GF-D8 (cell line): ENCODE data around the gene PIR.

Experiments used
- DNase-seq: peaks from one replicate; lab custom pipeline; 2025; lab: John Stamatoyannopoulos, UW

PIR gene

DNA sequence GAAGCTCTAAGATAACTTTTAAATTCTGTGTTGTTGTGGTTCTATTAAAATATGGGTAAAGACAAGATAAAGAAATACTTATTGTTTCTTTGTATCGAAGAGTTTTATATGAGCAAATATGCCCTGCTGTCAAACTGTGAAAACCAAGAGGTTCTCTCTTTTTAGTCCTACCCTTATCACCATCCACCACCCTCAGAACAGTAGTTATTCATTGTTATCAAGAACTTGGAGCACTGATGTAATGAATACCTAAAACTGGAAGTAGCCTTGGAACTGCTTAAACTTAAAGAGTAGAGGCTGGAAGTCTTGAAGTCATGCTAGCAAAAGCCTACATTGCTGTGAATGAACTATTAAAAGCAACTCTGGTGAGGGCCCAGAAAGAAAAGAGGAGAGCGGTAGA is 9.2 kb downstream of the PIR start:
- no peak for DNase-seq

- DNase-seq = no peak
Measured at GRCh38 chrX:15475486-15475885, 17.6 kb downstream of the PIR start.

DNA sequence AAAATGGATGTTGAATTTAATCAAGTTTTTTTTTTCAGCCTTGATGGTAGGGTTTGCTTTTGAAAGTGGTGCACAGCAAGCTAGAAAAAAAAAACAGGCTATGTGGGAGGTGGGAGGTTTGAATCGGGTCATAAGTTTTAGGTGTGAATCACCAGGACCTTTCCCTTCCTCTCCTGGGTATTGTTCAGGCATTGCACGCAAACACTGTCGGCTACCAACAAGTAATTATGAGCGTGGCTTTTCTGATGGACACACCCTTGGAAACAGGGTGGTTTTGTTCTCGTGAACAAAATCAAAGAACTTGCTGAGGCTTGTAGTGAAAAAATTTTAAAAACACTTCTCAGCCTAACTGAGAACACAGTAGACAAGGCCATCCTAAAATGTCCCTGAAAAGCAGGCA is 18.1 kb downstream of the PIR start:
- no peak for DNase-seq

- DNase-seq = no peak
Measured at GRCh38 chrX:15474028-15474427, 19.1 kb downstream of the PIR start.

- no peak for DNase-seq
Measured at GRCh38 chrX:15472531-15472930, 20.6 kb downstream of the PIR start.

- no peak for DNase-seq
Measured at GRCh38 chrX:15471028-15471427, 22.1 kb downstream of the PIR start.

DNA sequence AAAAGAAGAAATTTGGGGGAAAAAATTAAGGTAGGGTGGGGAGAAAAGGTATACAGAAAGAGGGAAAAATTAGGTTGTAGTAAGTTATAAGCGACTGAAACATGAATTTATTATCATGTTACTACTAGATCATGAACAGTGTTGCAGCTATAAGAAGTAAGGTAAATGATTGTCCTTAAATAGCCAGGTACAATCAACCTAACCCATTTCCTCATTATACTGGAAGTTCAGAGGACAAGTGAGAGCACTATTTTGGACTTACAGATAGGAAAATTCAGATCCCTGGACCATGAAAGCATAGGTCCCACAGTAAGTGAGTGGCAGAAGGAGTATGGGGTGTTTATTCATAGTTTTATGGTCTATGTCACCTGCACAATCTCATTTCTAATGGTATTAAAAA is 23.5 kb downstream of the PIR start:
- no peak for DNase-seq

GRCh38 chrX:15468036-15468435 is 25.1 kb downstream of the PIR start:
- DNase-seq = no peak

- no peak for DNase-seq
Measured at GRCh38 chrX:15465896-15466651, 27.1 kb downstream of the PIR start.

GRCh38 chrX:15465347-15465746 is 27.8 kb downstream of the PIR start:
- DNase-seq = peak; percentile 19

DNA sequence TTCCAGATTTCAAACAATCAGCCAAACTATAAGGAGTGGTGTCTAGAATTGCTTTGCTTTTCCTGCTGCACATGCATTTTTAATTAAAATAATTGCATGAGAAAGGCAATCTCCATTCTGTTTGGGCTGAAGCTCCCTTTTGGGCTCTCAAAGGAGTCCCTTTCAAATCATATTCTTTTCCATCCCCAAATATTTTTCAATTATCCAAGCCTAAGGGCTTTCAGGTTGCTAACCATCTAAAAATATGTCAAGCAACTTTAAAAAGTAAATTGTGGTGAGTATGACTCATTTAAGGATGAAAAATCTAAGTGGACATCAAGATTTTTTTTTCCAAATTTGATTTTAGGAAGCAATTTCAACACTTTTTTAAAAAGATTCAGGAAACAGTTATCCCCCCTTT is 28.4 kb downstream of the PIR start:
- DNase-seq = no peak

DNA sequence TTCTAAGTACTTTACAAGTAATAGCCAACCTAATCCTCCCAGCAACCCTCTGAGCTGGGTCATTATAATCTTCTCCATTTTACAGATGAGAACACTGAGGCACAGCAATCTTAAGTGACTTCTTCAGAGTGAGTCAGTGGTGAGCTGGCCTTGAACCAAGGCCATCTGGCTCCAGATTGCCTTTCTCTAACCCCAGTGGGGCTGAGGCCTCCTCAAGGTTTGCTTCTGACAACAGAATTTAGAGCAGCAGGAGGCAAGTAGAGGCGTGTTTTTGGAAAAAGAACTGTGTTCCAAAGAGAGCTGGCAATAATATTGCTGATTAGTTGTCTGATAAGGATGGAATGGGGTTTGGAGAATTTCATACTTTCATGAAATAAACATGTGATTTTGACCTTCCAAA is 41.2 kb downstream of the PIR start:
- no peak for DNase-seq

- no peak for DNase-seq
Measured at GRCh38 chrX:15448010-15448639, 45.0 kb downstream of the PIR start.

DNA sequence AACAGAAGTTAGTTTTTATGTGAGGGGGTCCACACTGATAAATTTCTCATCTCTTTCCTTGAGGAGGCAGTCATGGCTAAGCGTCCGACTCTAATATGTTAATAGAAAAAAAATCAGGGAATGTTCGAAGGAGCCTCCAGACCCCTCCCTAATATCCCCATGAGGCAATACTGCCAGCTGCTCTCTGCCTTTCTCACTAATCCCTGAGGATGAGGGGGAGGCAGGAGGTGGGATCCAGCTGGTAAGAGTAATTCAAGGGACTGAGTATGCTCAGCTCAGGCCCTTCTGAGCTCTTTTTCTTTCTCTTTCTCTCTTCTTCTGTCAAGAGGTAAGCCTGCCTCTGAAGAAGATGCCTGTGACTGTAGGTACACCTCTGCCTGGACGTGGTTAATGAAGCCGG is 51.7 kb downstream of the PIR start:
- no peak for DNase-seq

DNA sequence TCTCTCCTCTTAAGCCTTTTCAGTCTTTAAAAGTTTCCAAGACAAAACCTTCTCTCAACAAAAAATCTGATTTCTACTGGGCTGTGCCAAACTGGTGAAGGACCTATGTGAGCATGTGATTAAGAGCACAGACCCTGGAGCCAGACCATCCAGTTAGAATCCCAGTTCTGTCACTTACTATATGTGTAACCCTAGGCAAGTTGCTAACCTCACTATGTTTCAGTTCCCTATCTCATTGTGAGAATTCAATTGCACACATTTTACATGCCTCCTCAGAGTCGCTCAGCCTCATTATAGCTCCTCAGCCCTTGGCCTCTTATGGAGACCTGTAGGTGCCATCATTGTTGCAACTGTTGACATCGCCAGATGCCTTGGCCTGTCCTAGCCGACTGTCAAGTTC is 54.8 kb downstream of the PIR start:
- no peak for DNase-seq

DNA sequence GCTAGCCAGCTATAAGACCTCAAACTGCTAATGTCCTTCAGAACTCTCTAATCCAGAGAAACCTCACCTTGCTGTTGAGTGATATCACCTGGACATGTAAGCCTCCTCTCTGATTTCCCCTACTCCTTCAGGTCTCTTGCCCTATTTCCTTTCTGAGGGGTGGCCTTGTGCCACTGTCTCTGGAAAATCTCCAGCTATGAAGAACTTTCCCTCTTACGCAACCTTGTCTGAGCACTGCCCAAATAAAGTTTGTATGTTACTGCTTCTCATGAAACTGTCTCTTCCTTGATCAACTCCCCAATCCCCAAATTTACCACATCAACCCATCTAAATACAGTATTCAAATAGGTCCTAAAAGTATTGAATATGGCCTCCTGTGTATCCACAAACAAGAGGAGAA is 55.4 kb downstream of the PIR start:
- no peak for DNase-seq

- no peak for DNase-seq
Measured at GRCh38 chrX:15435836-15436619, 57.1 kb downstream of the PIR start.

- DNase-seq = no peak
Measured at GRCh38 chrX:15434205-15434604, 58.9 kb downstream of the PIR start.

GRCh38 chrX:15430584-15430983 is 62.5 kb downstream of the PIR start:
- DNase-seq = no peak

DNA sequence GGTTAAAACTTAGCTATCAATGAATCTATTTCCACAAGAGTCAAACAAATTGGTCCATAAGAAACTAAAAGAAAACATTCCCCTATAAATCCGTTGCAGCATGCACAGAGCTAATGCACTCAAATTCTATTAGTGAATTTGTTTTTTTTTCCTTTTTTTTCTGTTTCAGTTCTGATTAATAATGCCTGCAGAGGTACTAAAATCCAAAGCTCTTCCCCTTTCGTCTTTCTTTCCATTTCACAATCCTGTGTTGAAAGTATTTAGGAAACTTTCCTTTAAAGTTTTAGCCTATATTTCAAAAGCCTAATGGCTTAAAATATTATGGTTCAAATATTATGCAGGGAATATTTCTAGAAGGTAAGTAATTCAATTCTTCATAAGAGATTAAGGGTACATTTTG is 63.1 kb downstream of the PIR start:
- no peak for DNase-seq

- DNase-seq = no peak
Measured at GRCh38 chrX:15425024-15425423, 68.1 kb downstream of the PIR start.

- no peak for DNase-seq
Measured at GRCh38 chrX:15418707-15419181, 74.4 kb downstream of the PIR start.
